ENCODE data around the gene MRPL14. TPM values are rescaled to one million over a fixed set of nuclear protein-coding genes. Genes with fewer than 3 reads are reported as not detected.

The MRPL14 gene
- total RNA-seq, 1 experiment from 2014 or later: 103 TPM

GRCh38 chr6:44073612-44074438, 53.4 kb downstream of the MRPL14 start:
- TSS peak; percentile 88 for BruUV-seq (replicated peaks)
- intact Hi-C loops (cut with micrococcal nuclease; ENCODE audit: unreplicated experiment): loop anchor here (1.0 to 5.0 kb wide), 4 partner anchors 69 to 466 kb away; no protein-coding TSS in a partner anchor
- no peak for TF ChIP-seq CTCF (IDR thresholded peaks at IDR 0.05; ENCODE audit: unreplicated experiment)
- Mint-ChIP-seq H3K9me3 (ENCODE audit: low read depth, unreplicated experiment) (no peaks in the 10 kb centered on the region), H3K4me3 (ENCODE audit: low read depth, unreplicated experiment) (peak overlapping the region; percentile 87), H3K4me1 (ENCODE audit: low read depth, unreplicated experiment) (peaks cover 82% of the 10 kb centered on the region), H3K27ac (ENCODE audit: unreplicated experiment) (peak overlapping the region; percentile 89), H3K27me3 (ENCODE audit: unreplicated experiment) (no peaks in the 10 kb centered on the region), H3K36me3 (ENCODE audit: insufficient read depth, unreplicated experiment) (peaks cover 46% of the 10 kb centered on the region)
- CTCF ChIA-PET: interaction anchor here (1.1 to 5.3 kb wide), 13 partner anchors 11 to 350 kb away, joined by 3 to 33 read pairs (median 10); partner anchors contain the start of gene VEGFA
- no peak for DNase-seq

DNA sequence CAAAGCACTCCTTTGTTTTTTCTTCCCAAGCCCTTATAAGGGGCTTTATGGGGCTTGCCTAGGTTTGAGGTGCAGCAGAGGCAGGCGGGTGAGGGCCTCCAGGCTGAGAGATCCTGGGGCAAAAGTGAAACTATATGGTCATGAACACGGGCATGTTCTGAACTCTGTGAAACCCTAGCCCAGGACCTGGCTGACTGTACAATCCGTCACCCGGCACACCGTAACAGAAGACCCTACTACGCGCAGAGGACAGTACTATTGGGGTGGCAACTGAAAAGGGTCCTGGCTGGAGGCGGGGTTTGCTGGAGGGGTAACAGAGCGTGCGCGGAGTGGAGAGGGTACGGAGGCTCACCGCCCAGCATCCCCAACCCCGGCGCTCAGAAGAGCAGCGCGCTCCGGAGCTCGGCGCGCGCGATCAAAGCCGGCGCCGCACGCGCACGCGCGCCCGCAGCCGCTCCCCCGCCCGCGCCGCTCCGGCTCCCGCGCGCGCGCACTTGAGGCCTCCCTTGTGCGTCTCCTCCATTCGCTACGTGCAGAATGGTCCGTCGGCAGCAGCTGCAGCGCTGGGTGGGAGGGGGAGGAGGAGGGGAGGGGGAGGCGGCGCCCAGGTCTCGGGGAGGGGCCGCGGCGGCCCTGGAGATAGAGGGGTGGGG, 54.2 kb downstream of the MRPL14 start:
- BruUV-seq (replicated peaks): no TSS peak
- peak overlapping the region; percentile 89 for H3K27ac Mint-ChIP-seq (ENCODE audit: unreplicated experiment)
- intact Hi-C loops (cut with micrococcal nuclease; ENCODE audit: unreplicated experiment): loop anchor here (1.0 to 5.0 kb wide), 2 partner anchors 146 to 216 kb away; no protein-coding TSS in a partner anchor
- peaks cover 45% of the 10 kb centered on the region for H3K36me3 Mint-ChIP-seq (ENCODE audit: insufficient read depth, unreplicated experiment)
- H3K4me1 Mint-ChIP-seq (ENCODE audit: low read depth, unreplicated experiment): peaks cover 75% of the 10 kb centered on the region
- H3K27me3 Mint-ChIP-seq (ENCODE audit: unreplicated experiment): no peaks in the 10 kb centered on the region
- CTCF ChIA-PET: interaction anchor here (0.6 to 5.3 kb wide), 19 partner anchors 10 to 420 kb away, joined by 3 to 33 read pairs (median 9); partner anchors contain the start of gene VEGFA
- peak overlapping the region; percentile 87 for H3K4me3 Mint-ChIP-seq (ENCODE audit: low read depth, unreplicated experiment)
- H3K9me3 Mint-ChIP-seq (ENCODE audit: low read depth, unreplicated experiment): no peaks in the 10 kb centered on the region
- peak; percentile 89 for DNase-seq
- no peak for TF ChIP-seq CTCF (IDR thresholded peaks at IDR 0.05; ENCODE audit: unreplicated experiment)

DNA sequence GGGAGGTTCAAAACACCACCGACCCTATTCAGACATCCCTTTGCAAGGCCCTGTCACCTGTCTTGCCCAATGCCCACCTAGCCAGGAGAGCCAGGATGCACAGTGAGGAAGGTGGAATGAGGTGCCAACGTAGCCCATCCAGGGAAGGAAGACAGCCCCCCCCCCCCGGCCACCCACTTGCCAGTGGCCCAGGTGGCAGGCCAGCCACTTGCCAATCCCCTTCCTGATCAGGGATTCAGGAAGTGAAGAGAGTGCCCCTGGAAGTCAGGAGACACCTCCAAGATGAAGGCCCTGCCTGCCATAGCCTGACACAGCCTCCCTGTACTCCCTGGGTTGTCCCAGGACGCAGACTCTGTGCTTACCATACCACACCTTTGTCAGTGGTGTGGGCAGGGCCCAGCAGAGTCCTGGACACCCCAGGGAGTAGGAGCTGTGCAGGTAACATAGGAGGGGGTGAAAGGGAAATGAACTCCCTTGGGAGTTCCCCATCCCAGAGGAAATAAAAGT, 54.7 kb downstream of the MRPL14 start:
- CTCF ChIA-PET: interaction anchor here (0.6 to 5.3 kb wide), 19 partner anchors 9 to 613 kb away, joined by 3 to 33 read pairs (median 8); partner anchors contain the start of gene VEGFA
- Mint-ChIP-seq H3K27ac (ENCODE audit: unreplicated experiment) (peak overlapping the region; percentile 89), H3K4me3 (ENCODE audit: low read depth, unreplicated experiment) (peak overlapping the region; percentile 87), H3K4me1 (ENCODE audit: low read depth, unreplicated experiment) (peaks cover 69% of the 10 kb centered on the region), H3K27me3 (ENCODE audit: unreplicated experiment) (no peaks in the 10 kb centered on the region), H3K9me3 (ENCODE audit: low read depth, unreplicated experiment) (no peaks in the 10 kb centered on the region), H3K36me3 (ENCODE audit: insufficient read depth, unreplicated experiment) (peaks cover 49% of the 10 kb centered on the region)
- DNase-seq: peak; percentile 88
- BruUV-seq (replicated peaks): no TSS peak
- intact Hi-C loops (cut with micrococcal nuclease; ENCODE audit: unreplicated experiment): loop anchor here (1.0 to 5.0 kb wide), 2 partner anchors 145 to 215 kb away; no protein-coding TSS in a partner anchor
- TF ChIP-seq CTCF (IDR thresholded peaks at IDR 0.05; ENCODE audit: unreplicated experiment): no peak

Data from Calu3 (cell line).